Breast epithelium (tissue), 3 donors: Measurements from ENCODE around the gene JPH4.
A peak's percentile ranks its signal among the peaks of the same experiment; 100 is the strongest.

Experiments
- POLR2A ChIP-seq: fragments of 450-650 bp; IDR thresholded peaks from one replicate; pipeline ENCODE4 v1.6.1; 2016; ENCODE audit warnings: antibody characterized with exemption, mild to moderate bottlenecking, moderate library complexity
- POLR2AphosphoS5 ChIP-seq, 3 donors: sonication (generic); formaldehyde crosslinking; IDR thresholded peaks; one replicate each; pipeline ENCODE4 v1.6.1; 2017; ENCODE audit warnings: antibody characterized with exemption in 3 of 3
- TF ChIP-seq, protein P1 (sequence below), 3 donors: fragments of 450-650 bp; IDR thresholded peaks; one replicate each; pipeline ENCODE4 v1.5.1; 2016 to 2017; ENCODE audit warnings: antibody characterized with exemption in 3 of 3, mild to moderate bottlenecking in 3 of 3, moderate library complexity in 3 of 3

DNA sequence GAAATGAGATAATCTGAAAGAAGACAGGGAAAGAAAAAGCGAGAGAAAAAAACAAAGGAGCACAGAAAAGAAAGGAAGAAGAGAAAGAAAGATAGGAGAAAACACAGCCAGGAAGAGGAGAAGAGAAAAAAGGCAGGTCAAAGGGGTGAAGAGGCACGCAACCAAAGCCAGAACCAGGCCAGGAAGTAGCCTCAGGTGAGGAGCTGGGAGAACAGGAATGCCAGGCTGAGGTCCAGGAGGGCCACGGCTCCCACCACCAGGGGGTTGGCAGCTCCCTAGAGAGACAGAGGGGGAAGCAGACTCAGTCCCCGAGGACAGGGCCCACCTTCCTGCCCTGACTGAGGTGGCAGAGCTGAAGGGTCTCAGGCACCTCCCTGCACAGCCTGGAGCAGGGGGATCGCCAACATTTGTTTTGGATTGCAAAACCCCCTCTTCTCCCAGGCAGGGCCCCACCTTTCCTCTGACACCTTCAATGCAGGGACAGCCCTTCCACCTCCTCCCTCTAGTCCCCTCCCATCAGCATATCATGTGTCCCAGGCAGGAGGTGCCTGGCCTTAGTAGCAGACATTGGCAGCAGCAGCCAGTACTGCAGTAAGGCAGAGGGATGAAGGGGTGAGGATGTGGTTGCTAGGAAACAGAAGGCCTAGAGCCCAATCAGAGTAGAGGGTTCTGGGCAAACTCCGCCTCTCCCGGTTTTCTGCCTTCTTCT is 9.0 kb downstream of the JPH4 start:
- TF ChIP-seq, protein P1, sequence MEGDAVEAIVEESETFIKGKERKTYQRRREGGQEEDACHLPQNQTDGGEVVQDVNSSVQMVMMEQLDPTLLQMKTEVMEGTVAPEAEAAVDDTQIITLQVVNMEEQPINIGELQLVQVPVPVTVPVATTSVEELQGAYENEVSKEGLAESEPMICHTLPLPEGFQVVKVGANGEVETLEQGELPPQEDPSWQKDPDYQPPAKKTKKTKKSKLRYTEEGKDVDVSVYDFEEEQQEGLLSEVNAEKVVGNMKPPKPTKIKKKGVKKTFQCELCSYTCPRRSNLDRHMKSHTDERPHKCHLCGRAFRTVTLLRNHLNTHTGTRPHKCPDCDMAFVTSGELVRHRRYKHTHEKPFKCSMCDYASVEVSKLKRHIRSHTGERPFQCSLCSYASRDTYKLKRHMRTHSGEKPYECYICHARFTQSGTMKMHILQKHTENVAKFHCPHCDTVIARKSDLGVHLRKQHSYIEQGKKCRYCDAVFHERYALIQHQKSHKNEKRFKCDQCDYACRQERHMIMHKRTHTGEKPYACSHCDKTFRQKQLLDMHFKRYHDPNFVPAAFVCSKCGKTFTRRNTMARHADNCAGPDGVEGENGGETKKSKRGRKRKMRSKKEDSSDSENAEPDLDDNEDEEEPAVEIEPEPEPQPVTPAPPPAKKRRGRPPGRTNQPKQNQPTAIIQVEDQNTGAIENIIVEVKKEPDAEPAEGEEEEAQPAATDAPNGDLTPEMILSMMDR (IDR thresholded peaks at IDR 0.05) = peak in 2 of 3 donors; percentile 22 to 64
- TF ChIP-seq POLR2AphosphoS5 (IDR thresholded peaks at IDR 0.05) = no peak
- no peak for TF ChIP-seq POLR2A
